ENCODE data around the gene TMEM151B. TPM values are rescaled to one million over a fixed set of nuclear protein-coding genes. Genes with fewer than 3 reads are reported as not detected.

TMEM151B gene
- total and polyA plus RNA-seq, 9 of the 15 experiments (the other 6 are each of a cell fraction or from before 2014, with no cell fraction given) = not detected

DNA sequence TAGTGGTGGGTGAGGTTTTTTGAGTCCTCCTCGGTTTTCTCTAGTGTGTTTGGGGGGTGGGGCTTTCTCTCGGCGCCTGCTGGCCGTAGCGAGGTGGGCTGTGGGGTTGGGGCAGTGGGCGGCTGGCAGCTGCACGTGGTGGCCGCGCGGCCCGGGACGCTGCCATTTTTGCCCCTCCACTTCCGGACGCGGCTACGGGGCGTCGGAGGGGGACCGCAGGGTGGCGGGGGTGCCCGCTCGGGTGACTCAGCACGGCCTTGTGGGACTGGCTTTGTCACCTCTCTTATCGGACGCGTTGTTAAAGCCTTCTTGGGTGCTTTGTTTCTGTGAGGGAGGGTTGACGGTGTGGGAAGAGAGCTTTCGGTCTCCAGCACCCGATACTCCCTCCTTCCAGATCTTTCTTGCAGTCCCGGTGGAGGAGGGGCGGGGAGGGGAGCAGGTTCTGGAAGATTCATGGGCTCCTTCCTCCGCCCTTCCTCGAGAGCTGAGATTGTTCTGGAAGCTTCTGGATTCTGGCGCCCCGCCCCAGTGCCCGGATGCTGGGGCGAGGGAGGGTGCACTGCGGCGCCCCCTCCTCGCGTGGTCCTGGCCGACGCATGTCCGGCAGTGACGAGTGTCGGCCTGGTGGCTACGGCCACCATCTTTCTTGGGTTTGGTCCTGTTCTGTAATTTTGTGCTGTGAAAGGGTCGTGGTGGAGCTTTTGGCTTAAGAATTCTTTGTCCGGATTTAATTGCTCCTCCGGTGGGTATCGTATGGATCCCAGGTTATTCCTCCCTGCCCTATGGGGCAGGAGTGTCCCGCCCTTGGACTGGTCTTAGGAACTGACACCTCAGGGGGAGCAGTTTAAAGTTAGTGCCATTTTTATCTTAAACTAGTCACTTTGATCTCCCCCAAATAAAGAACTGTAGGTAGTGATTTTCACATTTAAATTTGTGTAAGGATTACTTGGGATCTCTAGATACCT, 22.6 kb upstream of the TMEM151B start (continued):
- no peak for TF ChIP-seq ZNF253 (CRISPR knock-in tag; conservative IDR thresholded peaks at IDR 0.05)
- TF ChIP-seq CAMTA2 (CRISPR knock-in tag; conservative IDR thresholded peaks at IDR 0.05) = 0 out of 2 replicates have a peak, but pooled peaks have one; percentile 40
- no peak for TF ChIP-seq WHSC1 (IDR thresholded peaks at IDR 0.05; ENCODE audit: low read length)
- TF ChIP-seq ZNF589 (CRISPR knock-in tag; IDR thresholded peaks at IDR 0.05; ENCODE audit: low read depth) = 0 out of 2 replicates have a peak, but pooled peaks have one; percentile 58
- TF ChIP-seq ZNF583 (CRISPR knock-in tag; IDR thresholded peaks at IDR 0.05) = peak; percentile 28; the same call in 1 of the 2 replicates
- peak; percentile 86 to 89 for TF ChIP-seq NRF1 (conservative IDR thresholded peaks at IDR 0.05 in 1 of 2, IDR thresholded peaks at IDR 0.05 in 1 of 2)
- TF ChIP-seq BRD9 (IDR thresholded peaks at IDR 0.05; ENCODE audit: low read depth, partially characterized antibody) = peak; percentile 12
- TF ChIP-seq ZNF561 (CRISPR knock-in tag; conservative IDR thresholded peaks at IDR 0.05) = no peak
- TF ChIP-seq ZNF143 (CRISPR knock-in tag; IDR thresholded peaks at IDR 0.05) = no peak; the same call in 1 of the 2 replicates
- TF ChIP-seq EWSR1 (IDR thresholded peaks at IDR 0.05; ENCODE audit: borderline replicate concordance, low read depth, partially characterized antibody) = no peak
- no peak; the same call in 1 of the 2 replicates for TF ChIP-seq ZSCAN29 (IDR thresholded peaks at IDR 0.05)
- TF ChIP-seq GABPB2 (CRISPR knock-in tag; conservative IDR thresholded peaks at IDR 0.05) = no peak; the same call in 1 of the 2 replicates
- TF ChIP-seq POLR2AphosphoS2 (IDR thresholded peaks at IDR 0.05; ENCODE audit: low read length) = peak; percentile 21
- TF ChIP-seq, protein P1, sequence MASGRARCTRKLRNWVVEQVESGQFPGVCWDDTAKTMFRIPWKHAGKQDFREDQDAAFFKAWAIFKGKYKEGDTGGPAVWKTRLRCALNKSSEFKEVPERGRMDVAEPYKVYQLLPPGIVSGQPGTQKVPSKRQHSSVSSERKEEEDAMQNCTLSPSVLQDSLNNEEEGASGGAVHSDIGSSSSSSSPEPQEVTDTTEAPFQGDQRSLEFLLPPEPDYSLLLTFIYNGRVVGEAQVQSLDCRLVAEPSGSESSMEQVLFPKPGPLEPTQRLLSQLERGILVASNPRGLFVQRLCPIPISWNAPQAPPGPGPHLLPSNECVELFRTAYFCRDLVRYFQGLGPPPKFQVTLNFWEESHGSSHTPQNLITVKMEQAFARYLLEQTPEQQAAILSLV (tag; IDR thresholded peaks at IDR 0.05) = no peak
- TF ChIP-seq KLF1 (tag; IDR thresholded peaks at IDR 0.05) = no peak; the same call in 1 of the 2 replicates
- 0 out of 2 replicates have a peak, but pooled peaks have one; percentile 35 for TF ChIP-seq NR4A1 (CRISPR knock-in tag; IDR thresholded peaks at IDR 0.05)
- TF ChIP-seq NR4A1 (tag; IDR thresholded peaks at IDR 0.05) = no peak
- peak; percentile 39 for TF ChIP-seq MEIS2 (IDR thresholded peaks at IDR 0.05; ENCODE audit: partially characterized antibody)
- TF ChIP-seq ILK (tag; IDR thresholded peaks at IDR 0.05; ENCODE audit: borderline replicate concordance, low read depth) = no peak
- TF ChIP-seq ZBED1 (IDR thresholded peaks at IDR 0.05) = no peak
- peak; percentile 12 for TF ChIP-seq ZKSCAN1 (IDR thresholded peaks at IDR 0.05; ENCODE audit: low read depth, low read length)
- no peak for TF ChIP-seq ZNF699 (CRISPR knock-in tag; IDR thresholded peaks at IDR 0.05; ENCODE audit: insufficient replicate concordance)
- TF ChIP-seq SP2 (IDR thresholded peaks at IDR 0.05; ENCODE audit: extremely low read depth, low read depth, low read length, poor library complexity, severe bottlenecking) = no peak
- peak in 1 of 2 experiments; percentile 100; a peak in 3 of 4 replicates for TF ChIP-seq ARNT (IDR thresholded peaks at IDR 0.05)
- TF ChIP-seq, protein P2, sequence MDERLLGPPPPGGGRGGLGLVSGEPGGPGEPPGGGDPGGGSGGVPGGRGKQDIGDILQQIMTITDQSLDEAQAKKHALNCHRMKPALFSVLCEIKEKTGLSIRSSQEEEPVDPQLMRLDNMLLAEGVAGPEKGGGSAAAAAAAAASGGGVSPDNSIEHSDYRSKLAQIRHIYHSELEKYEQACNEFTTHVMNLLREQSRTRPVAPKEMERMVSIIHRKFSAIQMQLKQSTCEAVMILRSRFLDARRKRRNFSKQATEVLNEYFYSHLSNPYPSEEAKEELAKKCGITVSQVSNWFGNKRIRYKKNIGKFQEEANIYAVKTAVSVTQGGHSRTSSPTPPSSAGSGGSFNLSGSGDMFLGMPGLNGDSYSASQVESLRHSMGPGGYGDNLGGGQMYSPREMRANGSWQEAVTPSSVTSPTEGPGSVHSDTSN (CRISPR knock-in tag; IDR thresholded peaks at IDR 0.05; ENCODE audit: low read depth) = no peak
- TF ChIP-seq, protein P2 (tag; conservative IDR thresholded peaks at IDR 0.05; ENCODE audit: low read depth) = no peak
- no peak for TF ChIP-seq ZNF124 (CRISPR knock-in tag; IDR thresholded peaks at IDR 0.05)

Data from K562 (cell line).